Measurements from ENCODE around the gene TMEM135.

The TMEM135 gene

DNA sequence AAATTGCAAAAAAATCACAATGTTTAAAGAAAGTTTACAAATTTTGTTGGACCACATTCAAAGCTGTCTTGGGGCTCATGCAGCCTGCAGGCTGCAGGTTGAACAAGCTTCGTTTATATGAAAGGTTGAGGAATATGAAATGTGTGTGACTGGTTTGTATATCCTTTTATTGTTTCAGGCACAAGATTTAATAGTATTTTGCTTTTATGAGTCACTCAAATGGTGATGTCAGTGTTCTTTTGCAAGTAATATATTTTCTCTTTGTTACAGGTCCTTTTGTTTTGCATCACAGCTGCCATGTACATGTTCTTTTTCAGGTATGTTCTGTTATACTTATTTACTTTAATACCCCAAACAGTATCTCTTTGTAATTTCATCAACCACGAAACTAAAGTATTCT lies 198.6 kb downstream of the TMEM135 start:
- no peak for FAIRE-seq
- no peak for TF ChIP-seq POLR2A (IDR thresholded peaks at IDR 0.05; ENCODE audit: low read depth, low read length)

GRCh38 chr11:87239001-87239400 lies 201.3 kb downstream of the TMEM135 start:
- no peak for FAIRE-seq
- no peak for DNase-seq (ENCODE audit: insufficient read length, low spot score)

More for the DNA sequence above, 198.6 kb downstream of the TMEM135 start:
- DNase-seq (ENCODE audit: insufficient read length, low spot score) = no peak

GRCh38 chr11:87239531-87239930 lies 201.8 kb downstream of the TMEM135 start:
- DNase-seq (ENCODE audit: insufficient read length, low spot score) (no peak), FAIRE-seq (no peak)
- no peak for TF ChIP-seq POLR2A (IDR thresholded peaks at IDR 0.05; ENCODE audit: low read depth, low read length)

More at GRCh38 chr11:87239001-87239400, 201.3 kb downstream of the TMEM135 start:
- no peak for TF ChIP-seq POLR2A (IDR thresholded peaks at IDR 0.05; ENCODE audit: low read depth, low read length)

DNA sequence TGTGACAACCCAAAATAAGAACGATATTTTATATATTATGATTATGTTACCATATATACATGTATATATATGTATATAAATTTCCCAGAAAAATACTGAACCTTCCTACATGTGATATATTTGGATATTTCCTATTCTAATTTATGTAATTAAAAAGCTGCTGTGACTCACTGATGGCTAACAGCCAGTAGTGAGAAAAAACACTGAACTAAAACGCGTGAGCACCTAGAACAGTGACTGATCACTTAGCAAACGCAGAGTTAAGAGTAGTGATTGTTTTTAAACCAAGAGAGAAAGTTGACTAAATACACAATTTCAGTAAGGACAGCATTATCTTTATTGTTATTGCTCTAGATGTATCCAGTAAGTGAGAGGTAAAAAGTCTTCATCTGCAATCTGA lies 213.8 kb downstream of the TMEM135 start:
- no peak for TF ChIP-seq POLR2A (IDR thresholded peaks at IDR 0.05; ENCODE audit: low read depth, low read length)
- no peak for DNase-seq (ENCODE audit: insufficient read length, low spot score)
- no peak for FAIRE-seq

DNA sequence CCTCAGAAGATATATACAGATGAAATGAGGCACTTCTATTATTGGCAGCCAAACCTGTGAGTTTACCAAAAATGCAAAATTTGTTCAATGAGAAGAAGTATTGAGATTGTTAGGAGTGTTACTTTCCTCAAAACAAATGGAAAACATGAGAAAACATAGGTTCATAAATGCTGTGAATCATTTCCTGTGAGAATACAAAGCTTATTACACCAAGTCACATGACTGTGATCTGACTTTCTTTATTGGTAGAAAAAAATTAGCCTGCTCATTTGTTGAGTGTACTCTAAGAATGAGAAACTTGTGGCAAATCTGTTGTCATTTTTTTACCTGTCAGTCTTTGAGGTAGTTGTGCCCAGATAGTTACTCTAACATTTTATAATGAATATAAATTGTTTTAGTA lies 215.1 kb downstream of the TMEM135 start:
- no peak for TF ChIP-seq POLR2A (IDR thresholded peaks at IDR 0.05; ENCODE audit: low read depth, low read length)
- FAIRE-seq = no peak
- DNase-seq (ENCODE audit: insufficient read length, low spot score) = no peak

- DNase-seq (ENCODE audit: insufficient read length, low spot score) = no peak
- FAIRE-seq = no peak
- TF ChIP-seq POLR2A (IDR thresholded peaks at IDR 0.05; ENCODE audit: low read depth, low read length) = no peak
Measured at GRCh38 chr11:87254562-87254961, 216.8 kb downstream of the TMEM135 start.

- no peak for TF ChIP-seq POLR2A (IDR thresholded peaks at IDR 0.05; ENCODE audit: low read depth, low read length)
- FAIRE-seq = no peak
- no peak for DNase-seq (ENCODE audit: insufficient read length, low spot score)
Measured at GRCh38 chr11:87255589-87255988, 217.9 kb downstream of the TMEM135 start.

DNA sequence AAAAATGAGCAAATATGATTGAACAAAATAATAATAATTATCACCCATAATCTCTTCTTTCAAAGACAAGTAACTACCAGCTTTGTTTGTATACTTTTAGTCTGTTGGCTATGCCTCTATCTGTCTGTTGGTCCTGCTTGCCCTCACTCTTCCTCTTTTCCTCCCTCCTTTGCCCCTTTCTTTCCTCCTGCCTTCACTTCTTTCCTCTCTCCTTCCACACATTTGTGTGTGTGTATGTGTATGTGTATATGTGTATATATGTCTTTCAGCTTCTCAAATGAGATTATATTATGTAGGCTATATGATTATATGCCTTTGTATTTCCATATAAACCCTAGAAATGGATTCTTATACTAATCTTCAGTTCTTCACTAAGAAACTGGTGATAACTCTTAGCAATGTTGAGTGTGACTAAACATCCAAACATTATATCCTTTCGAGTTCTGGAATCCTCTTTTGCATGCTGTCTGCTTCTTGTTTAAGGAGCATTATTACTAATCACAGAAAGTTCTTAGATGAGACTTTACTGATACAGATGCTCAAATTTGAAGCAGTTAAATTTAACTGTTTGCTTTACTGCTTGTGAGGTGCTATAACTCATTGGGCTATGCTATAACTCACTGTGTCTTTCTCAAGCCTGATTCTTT lies 219.1 kb downstream of the TMEM135 start:
- no peak for FAIRE-seq

GRCh38 chr11:87258171-87258833 lies 220.6 kb downstream of the TMEM135 start:
- TF ChIP-seq POLR2A (IDR thresholded peaks at IDR 0.05; ENCODE audit: low read depth, low read length) = no peak
- no peak for DNase-seq (ENCODE audit: insufficient read length, low spot score)
- no peak for FAIRE-seq

More for the DNA sequence above, 219.1 kb downstream of the TMEM135 start:
- no peak for DNase-seq (ENCODE audit: insufficient read length, low spot score)
- TF ChIP-seq POLR2A (IDR thresholded peaks at IDR 0.05; ENCODE audit: low read depth, low read length) = no peak

DNA sequence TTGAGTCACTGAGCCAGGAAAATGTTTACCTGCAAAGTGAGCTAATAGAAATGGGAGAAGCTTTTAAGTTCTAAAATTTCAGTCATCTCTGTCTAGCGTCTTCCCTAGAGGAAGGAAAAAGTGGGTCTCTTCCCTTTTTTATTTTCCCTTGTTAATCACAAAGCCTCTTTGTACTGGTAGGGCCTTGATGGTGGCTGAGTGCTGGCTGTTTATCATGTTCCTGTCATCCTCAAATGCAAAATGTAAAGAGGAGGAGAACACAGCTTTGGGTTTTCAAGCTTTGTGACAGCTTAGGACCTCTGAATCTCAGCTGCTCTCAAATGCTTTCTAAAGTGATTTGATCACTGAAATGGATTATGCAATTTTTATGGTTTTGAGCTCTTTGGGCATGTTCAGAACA lies 222.0 kb downstream of the TMEM135 start:
- no peak for TF ChIP-seq POLR2A (IDR thresholded peaks at IDR 0.05; ENCODE audit: low read depth, low read length)
- FAIRE-seq (no peak), DNase-seq (ENCODE audit: insufficient read length, low spot score) (no peak)

DNA sequence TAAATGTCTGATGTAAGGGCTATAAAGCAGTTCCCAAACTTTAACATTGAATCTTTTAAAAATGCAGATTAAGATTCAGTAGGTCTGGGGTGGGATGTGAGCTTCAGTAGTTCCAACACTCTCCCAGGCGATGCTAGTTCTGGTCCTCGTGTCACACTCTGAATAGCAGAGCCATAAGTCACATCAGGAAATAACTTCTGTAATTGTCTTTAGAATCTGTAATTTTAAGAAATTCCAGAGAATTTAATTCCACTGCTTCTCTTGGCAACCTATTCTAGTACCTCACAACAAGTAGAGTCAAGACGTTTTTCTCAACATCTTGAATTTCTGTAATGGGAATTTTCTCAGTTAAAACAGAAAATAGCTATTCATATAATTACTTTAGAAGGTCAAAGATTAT lies 223.1 kb downstream of the TMEM135 start:
- DNase-seq (ENCODE audit: insufficient read length, low spot score) (no peak), FAIRE-seq (no peak)
- TF ChIP-seq POLR2A (IDR thresholded peaks at IDR 0.05; ENCODE audit: low read depth, low read length) = no peak

DNA sequence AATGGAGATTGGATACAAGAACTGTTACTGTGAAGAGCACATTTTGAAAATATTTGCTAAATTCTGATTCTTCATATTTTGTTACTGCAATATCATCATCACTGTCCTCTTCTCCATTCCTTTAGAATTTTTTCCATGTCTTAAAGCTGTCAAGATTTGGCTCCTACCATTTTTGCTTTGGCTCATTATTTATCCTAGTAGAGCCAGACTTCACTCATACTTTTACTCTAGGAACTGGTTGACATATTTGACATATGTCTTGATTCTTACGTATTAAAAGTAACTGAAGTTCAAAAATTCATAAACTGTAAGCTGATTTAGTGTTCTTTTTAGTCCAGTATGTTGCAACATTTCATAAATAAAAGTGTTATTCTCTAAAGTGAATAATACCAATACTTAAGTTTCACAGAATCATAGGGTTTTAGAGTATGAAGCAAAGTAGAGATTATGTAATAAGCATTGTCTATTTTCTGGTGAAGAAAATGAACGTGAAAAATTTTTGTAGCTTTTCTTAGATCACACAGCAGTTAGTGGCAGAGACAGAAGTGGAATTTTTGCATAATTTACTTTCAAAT lies 225.6 kb downstream of the TMEM135 start:
- no peak for TF ChIP-seq POLR2A (IDR thresholded peaks at IDR 0.05; ENCODE audit: low read depth, low read length)
- FAIRE-seq (no peak), DNase-seq (ENCODE audit: insufficient read length, low spot score) (no peak)

DNA sequence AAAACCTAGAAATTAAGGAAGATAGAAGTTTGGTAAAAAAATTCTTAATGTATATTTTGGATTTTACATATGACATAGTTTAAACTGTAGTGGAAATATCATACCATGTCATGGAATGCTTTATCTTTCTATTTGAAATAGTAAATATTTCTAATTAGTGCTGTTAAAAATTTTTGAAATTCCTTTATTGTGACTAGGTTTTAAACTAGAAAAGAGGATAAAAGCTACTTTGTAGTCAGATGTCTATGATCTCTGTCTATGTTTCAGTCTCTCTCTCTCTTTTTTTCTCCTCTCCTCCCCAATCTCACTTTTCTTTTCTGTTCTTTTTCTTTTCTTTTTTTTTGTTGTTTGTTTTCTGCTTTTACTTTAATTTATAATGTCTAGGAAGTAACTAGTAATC lies 226.2 kb downstream of the TMEM135 start:
- DNase-seq (ENCODE audit: insufficient read length, low spot score) (no peak), FAIRE-seq (no peak)
- TF ChIP-seq POLR2A (IDR thresholded peaks at IDR 0.05; ENCODE audit: low read depth, low read length) = no peak

- DNase-seq (ENCODE audit: insufficient read length, low spot score) (no peak), FAIRE-seq (no peak)
- TF ChIP-seq POLR2A (IDR thresholded peaks at IDR 0.05; ENCODE audit: low read depth, low read length) = no peak
Measured at GRCh38 chr11:87265132-87265531, 227.4 kb downstream of the TMEM135 start.

DNA sequence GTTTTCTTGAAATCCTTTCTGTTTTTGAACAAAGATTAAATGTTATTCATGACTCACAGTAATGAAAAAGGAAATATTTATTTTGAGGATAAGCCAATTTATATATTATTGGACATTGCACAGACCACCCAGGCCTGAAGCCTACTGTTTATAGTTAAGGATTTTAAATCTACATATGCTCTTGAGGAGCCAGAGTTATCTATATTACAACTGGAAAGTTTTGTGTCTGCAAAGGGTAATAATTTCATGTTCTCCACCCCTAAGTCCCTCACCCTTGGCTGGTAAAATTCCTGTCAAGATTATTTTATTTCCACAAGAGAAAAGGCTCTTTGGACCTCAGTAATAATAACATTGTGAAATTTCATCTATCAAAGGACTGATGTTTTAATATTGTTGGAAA lies 228.2 kb downstream of the TMEM135 start:
- TF ChIP-seq POLR2A (IDR thresholded peaks at IDR 0.05; ENCODE audit: low read depth, low read length) = no peak
- DNase-seq (ENCODE audit: insufficient read length, low spot score) (no peak), FAIRE-seq (no peak)

All from H54 (cell line).